HEK293T (cell line): ENCODE data around the gene RAPGEF5.

Experiments used
- ARNT ChIP-seq: fragments of 450-650 bp; IDR thresholded peaks from 2 replicates; pipeline ENCODE4 v1.6.1; 2017; ENCODE audit warnings: mild to moderate bottlenecking
- BHLHE40 ChIP-seq: fragments of 450-650 bp; IDR thresholded peaks from 2 replicates; pipeline ENCODE4 v1.6.1; 2016; ENCODE audit warnings: mild to moderate bottlenecking, moderate library complexity, borderline replicate concordance
- CTBP1 ChIP-seq: fragments of 450-650 bp; IDR thresholded peaks from 2 replicates; pipeline ENCODE4 v1.6.1; 2016; ENCODE audit warnings: borderline replicate concordance
- FOXA1 ChIP-seq: fragments of 450-650 bp; IDR thresholded peaks from 2 replicates; pipeline ENCODE4 v1.6.1; 2016; ENCODE audit warnings: mild to moderate bottlenecking
- FOXK2 ChIP-seq: fragments of 450-650 bp; IDR thresholded peaks from 2 replicates; pipeline ENCODE4 v1.6.1; 2016; ENCODE audit warnings: mild to moderate bottlenecking
- FOXM1 ChIP-seq: fragments of 450-650 bp; IDR thresholded peaks from 2 replicates; pipeline ENCODE4 v1.6.1; 2017; ENCODE audit warnings: mild to moderate bottlenecking, borderline replicate concordance
- L3MBTL2 ChIP-seq: fragments of 450-650 bp; conservative IDR thresholded peaks from 2 replicates; pipeline ENCODE4 v1.6.1; 2016; ENCODE audit warnings: mild to moderate bottlenecking
- NFRKB ChIP-seq: fragments of 450-650 bp; IDR thresholded peaks from 2 replicates; pipeline ENCODE4 v1.6.1; 2016; ENCODE audit warnings: mild to moderate bottlenecking, moderate library complexity
- PKNOX1 ChIP-seq: fragments of 450-650 bp; IDR thresholded peaks from 2 replicates; pipeline ENCODE4 v1.6.1; 2016
- SP1 ChIP-seq: fragments of 450-650 bp; IDR thresholded peaks from 2 replicates; pipeline ENCODE4 v1.6.1; 2017
- SUZ12 ChIP-seq: fragments of 450-650 bp; IDR thresholded peaks from 2 replicates; pipeline ENCODE4 v1.6.1; 2016; ENCODE audit warnings: mild to moderate bottlenecking
- TARDBP ChIP-seq: fragments of 450-650 bp; IDR thresholded peaks from 2 replicates; pipeline ENCODE4 v1.6.1; 2016
- ZNF384 ChIP-seq: fragments of 450-650 bp; IDR thresholded peaks from 2 replicates; pipeline ENCODE4 v1.6.1; 2016

- TF ChIP-seq BHLHE40, result no peak
- TF ChIP-seq FOXM1, result no peak
- TF ChIP-seq SUZ12, result no peak
- no peak for TF ChIP-seq SP1
- TF ChIP-seq FOXA1, result no peak
- TF ChIP-seq CTBP1, result no peak
- no peak for TF ChIP-seq TARDBP
- TF ChIP-seq L3MBTL2, result no peak
- TF ChIP-seq PKNOX1, result no peak
- TF ChIP-seq NFRKB, result no peak
- no peak for TF ChIP-seq ARNT
- no peak for TF ChIP-seq FOXK2
- no peak for TF ChIP-seq ZNF384
Observed at GRCh38 chr7:22295402-22296264, 61.3 kb downstream of the RAPGEF5 start.
